Lower leg skin (tissue), 4 donors: ENCODE data around the gene RNF141. TPM values are rescaled to one million over a fixed set of nuclear protein-coding genes. Genes with fewer than 3 reads are reported as not detected.

ENCODE experiments used
- DNase-seq, 2 donors: peaks; one replicate each; pipeline ENCODE4 v3.0.0-alpha.2; 2019; ENCODE audit warnings: low spot score in 2 of 2
- H3K4me3 ChIP-seq: fragments of 200-600 bp; sonication (generic); 2 replicates; pipeline ENCODE4 v1.5.1; 2017; ENCODE audit warnings: mild to moderate bottlenecking, low read depth; ENCODE audit not compliant: poor library complexity, severe bottlenecking
- POLR2A ChIP-seq, 2 donors: fragments of 450-650 bp; IDR thresholded peaks; one replicate each; pipeline ENCODE4 v1.6.1; 2016 to 2017; ENCODE audit warnings: antibody characterized with exemption in 2 of 2, mild to moderate bottlenecking in 1 of 2, moderate library complexity in 1 of 2
- WGBS, 2 donors: methylation state at CpG; one replicate each; pipeline ENCODE4 v1.1.5; 2018; 5-methylcytosine and 5-hydroxymethylcytosine counted together
- intact Hi-C: fragments of 100-400 bp; cut with DNase I; formaldehyde crosslinking; loops from one replicate; pipeline ENCODE4 v1.15.0; 2023; ENCODE audit warnings: low total_unique reads
- total RNA-seq, 4 donors: library from RNA; depleted of rRNA; stranded (reverse); fragments of >200 nt; gene quantifications; one replicate each; pipeline ENCODE4 v1.1.0, GENCODE V29; 2016
- TF ChIP-seq, protein P1 (sequence below), 3 donors: fragments of 450-650 bp; IDR thresholded peaks; one replicate each; pipeline ENCODE4 v1.5.1; 2016; ENCODE audit warnings: antibody characterized with exemption in 3 of 3, mild to moderate bottlenecking in 3 of 3, moderate library complexity in 2 of 3

Gene RNF141
- total RNA-seq, 4 donors from 2014 or later: 70.6 to 74.9 (median 74.2) TPM

DNA sequence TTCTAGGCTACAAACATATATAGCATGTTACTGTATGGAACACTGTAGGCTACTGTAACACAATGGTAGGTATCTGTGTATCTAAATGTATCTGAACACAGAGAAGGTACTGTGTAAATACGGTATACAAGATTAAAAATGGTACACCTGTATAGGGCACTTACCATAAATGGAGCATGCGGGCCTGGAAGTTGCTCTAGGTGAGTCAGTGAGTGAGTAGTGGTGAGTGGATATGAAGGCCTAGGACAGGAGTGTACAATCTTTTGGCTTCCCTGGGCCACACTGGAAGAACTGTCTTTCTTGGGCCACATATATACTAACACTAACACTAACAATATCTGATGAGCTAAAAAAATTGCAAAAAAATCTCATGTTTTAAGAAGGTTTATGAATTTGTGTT is 21.4 kb downstream of the RNF141 start:
- H3K4me3 ChIP-seq: no peak overlapping the region
- 94 to 95% methylated on average over 2 of the region's 2 CpGs for WGBS, 2 donors
- no peak for DNase-seq
- TF ChIP-seq POLR2A (IDR thresholded peaks at IDR 0.05): no peak
- TF ChIP-seq, protein P1, sequence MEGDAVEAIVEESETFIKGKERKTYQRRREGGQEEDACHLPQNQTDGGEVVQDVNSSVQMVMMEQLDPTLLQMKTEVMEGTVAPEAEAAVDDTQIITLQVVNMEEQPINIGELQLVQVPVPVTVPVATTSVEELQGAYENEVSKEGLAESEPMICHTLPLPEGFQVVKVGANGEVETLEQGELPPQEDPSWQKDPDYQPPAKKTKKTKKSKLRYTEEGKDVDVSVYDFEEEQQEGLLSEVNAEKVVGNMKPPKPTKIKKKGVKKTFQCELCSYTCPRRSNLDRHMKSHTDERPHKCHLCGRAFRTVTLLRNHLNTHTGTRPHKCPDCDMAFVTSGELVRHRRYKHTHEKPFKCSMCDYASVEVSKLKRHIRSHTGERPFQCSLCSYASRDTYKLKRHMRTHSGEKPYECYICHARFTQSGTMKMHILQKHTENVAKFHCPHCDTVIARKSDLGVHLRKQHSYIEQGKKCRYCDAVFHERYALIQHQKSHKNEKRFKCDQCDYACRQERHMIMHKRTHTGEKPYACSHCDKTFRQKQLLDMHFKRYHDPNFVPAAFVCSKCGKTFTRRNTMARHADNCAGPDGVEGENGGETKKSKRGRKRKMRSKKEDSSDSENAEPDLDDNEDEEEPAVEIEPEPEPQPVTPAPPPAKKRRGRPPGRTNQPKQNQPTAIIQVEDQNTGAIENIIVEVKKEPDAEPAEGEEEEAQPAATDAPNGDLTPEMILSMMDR (IDR thresholded peaks at IDR 0.05): no peak
- intact Hi-C loops: no loop called here

DNA sequence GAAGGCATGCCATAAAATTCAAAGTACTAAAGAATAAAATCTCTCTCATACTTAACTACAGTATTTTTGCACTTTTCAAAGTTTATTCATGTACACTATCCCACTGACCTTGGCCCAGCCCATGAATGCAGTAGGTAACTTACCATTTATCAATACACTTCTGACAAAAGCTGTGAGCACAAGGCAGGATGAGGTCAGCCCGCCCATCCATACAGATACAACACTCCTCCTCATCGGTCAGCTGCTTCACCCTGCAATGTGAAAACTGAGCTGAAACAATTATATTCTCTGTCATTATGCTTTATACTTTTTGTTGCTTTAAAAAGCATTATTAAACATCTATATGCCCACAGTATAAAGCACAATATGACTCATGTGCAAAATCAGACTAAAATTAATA is 22.1 kb downstream of the RNF141 start:
- TF ChIP-seq, protein P1 (IDR thresholded peaks at IDR 0.05): no peak
- TF ChIP-seq POLR2A (IDR thresholded peaks at IDR 0.05): no peak
- H3K4me3 ChIP-seq: no peak overlapping the region
- DNase-seq: no peak
- WGBS, 2 donors: 80 to 84% methylated on average over 2 of the region's 2 CpGs
- intact Hi-C loops: no loop called here

GRCh38 chr11:10518123-10518522 is 22.9 kb downstream of the RNF141 start:
- no peak overlapping the region for H3K4me3 ChIP-seq
- TF ChIP-seq POLR2A (IDR thresholded peaks at IDR 0.05): no peak
- TF ChIP-seq, protein P1 (IDR thresholded peaks at IDR 0.05): no peak
- intact Hi-C loops: no loop called here
- DNase-seq: no peak

- no peak for TF ChIP-seq POLR2A (IDR thresholded peaks at IDR 0.05)
- TF ChIP-seq, protein P1 (IDR thresholded peaks at IDR 0.05): no peak
- H3K4me3 ChIP-seq: no peak overlapping the region
- 84 to 92% methylated on average over 3 of the region's 3 CpGs for WGBS, 2 donors
- intact Hi-C loops: no loop called here
- DNase-seq: no peak
Measured at GRCh38 chr11:10515418-10515817, 25.6 kb downstream of the RNF141 start.

DNA sequence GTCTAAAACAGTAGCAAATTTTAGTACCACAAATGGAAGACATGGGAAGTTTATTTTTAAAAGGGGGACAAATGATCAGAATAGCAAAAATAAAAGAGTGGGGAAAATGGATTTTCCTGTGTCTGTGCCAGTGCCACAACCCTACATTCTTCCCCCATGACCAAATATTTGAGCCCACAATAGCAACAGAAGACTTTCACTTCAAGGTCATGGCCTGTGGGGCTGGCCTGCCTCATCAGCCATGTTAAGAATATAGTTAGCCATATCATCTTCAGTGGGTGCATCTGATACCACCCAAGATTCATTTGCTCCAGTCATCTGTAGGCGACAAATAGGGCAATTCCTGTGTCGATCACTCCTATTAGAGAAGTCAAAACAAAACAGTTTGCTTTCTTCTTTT is 26.3 kb downstream of the RNF141 start:
- intact Hi-C loops: no loop called here
- TF ChIP-seq POLR2A (IDR thresholded peaks at IDR 0.05): no peak
- TF ChIP-seq, protein P1 (IDR thresholded peaks at IDR 0.05): no peak
- no peak for DNase-seq
- no peak overlapping the region for H3K4me3 ChIP-seq
- WGBS, 2 donors: 88 to 96% methylated on average over 2 of the region's 2 CpGs

GRCh38 chr11:10514202-10514601 is 26.8 kb downstream of the RNF141 start:
- no peak for TF ChIP-seq POLR2A (IDR thresholded peaks at IDR 0.05)
- TF ChIP-seq, protein P1 (IDR thresholded peaks at IDR 0.05): no peak
- WGBS, 2 donors: 33 to 34% methylated on average over 2 of the region's 2 CpGs
- H3K4me3 ChIP-seq: no peak overlapping the region
- no peak for DNase-seq
- intact Hi-C loops: no loop called here
